Panc1 (cell line): ENCODE data around the gene RASL11A. TPM values are rescaled to one million over a fixed set of nuclear protein-coding genes. Genes with fewer than 3 reads are reported as not detected.

Source experiments
- ATAC-seq: fragments of 200-7000 bp; cut with Tn5 transposase; 2 replicates; pipeline ENCODE4 v1.9.1; 2020; ENCODE audit warnings: mild to moderate bottlenecking, moderate library complexity
- BruUV-seq: library from RNA; stranded (reverse); fragments of 400-500 nt; replicated peaks from 2 replicates; lab custom pipeline; 2021; lab: Mats Ljungman, UMichigan
- CTCF ChIA-PET: fragments of 300-600 bp; sonication (Branson Sonifier 250); formaldehyde crosslinking; loops from one replicate; lab custom pipeline; 2022; ENCODE audit warnings: antibody characterized with exemption; lab: Charles Lee
- POLR2A ChIA-PET: fragments of 300-600 bp; sonication (Branson Sonifier 250); formaldehyde crosslinking; loops from one replicate; lab custom pipeline; 2022; ENCODE audit warnings: antibody characterized with exemption; lab: Charles Lee
- DNase-seq: peaks from one replicate; pipeline ENCODE4 v3.0.0-alpha.2; 2010; ENCODE audit warnings: low read depth, low spot score
- H3K27ac ChIP-seq: 2 replicates; pipeline ENCODE4 v1.5.1; 2011; ENCODE audit warnings: mild to moderate bottlenecking, low read length, inconsistent platforms
- H3K27me3 ChIP-seq: fragments of 200-500 bp; sonication (Bioruptor generic); 2 replicates; pipeline ENCODE4 v1.6.0; 2014; ENCODE audit warnings: low read length, inconsistent platforms; ENCODE audit not compliant: control insufficient read depth, insufficient read depth
- H3K36me3 ChIP-seq: fragments of 200-500 bp; sonication (Bioruptor generic); 2 replicates; pipeline ENCODE4 v1.5.1; 2014; ENCODE audit warnings: inconsistent platforms, mild to moderate bottlenecking, low read length, moderate library complexity; ENCODE audit not compliant: control insufficient read depth, insufficient read depth
- H3K4me1 ChIP-seq: 2 replicates; pipeline ENCODE4 v1.5.1; 2011; ENCODE audit warnings: inconsistent platforms, mild to moderate bottlenecking, low read length, moderate library complexity; ENCODE audit not compliant: control insufficient read depth, insufficient read depth
- H3K4me3 ChIP-seq, 2 experiments: 2 replicates each; pipeline ENCODE4 v1.5.1; 2011 to 2012; ENCODE audit warnings: low read depth in 2 of 2, low read length in 2 of 2, mild to moderate bottlenecking in 2 of 2, inconsistent platforms in 1 of 2, moderate library complexity in 1 of 2
- H3K9me3 ChIP-seq: fragments of 200-500 bp; sonication (Bioruptor generic); 2 replicates; pipeline ENCODE4 v1.5.1; 2014; ENCODE audit warnings: low read depth, mild to moderate bottlenecking, inconsistent platforms, low read length, moderate library complexity; ENCODE audit not compliant: control insufficient read depth, insufficient read depth
- CTCF ChIP-seq: fragments of 450-650 bp; IDR thresholded peaks from 2 replicates; pipeline ENCODE4 v1.5.1; 2017; ENCODE audit warnings: mild to moderate bottlenecking
- POLR2AphosphoS5 ChIP-seq: IDR thresholded peaks from 2 replicates; pipeline ENCODE4 v1.6.1; 2012; ENCODE audit warnings: mild to moderate bottlenecking, low read depth, low read length, moderate library complexity
- REST ChIP-seq, 2 experiments: IDR thresholded peaks; 2 replicates each; pipeline ENCODE4 v1.6.1; 2011 to 2012; ENCODE audit warnings: low read depth in 2 of 2, control low read depth in 1 of 2, low read length in 1 of 2, mild to moderate bottlenecking in 1 of 2, moderate library complexity in 1 of 2; ENCODE audit not compliant: insufficient read depth in 1 of 2
- SIN3A ChIP-seq: IDR thresholded peaks from 2 replicates; pipeline ENCODE4 v1.6.1; 2012; ENCODE audit warnings: low read depth, mild to moderate bottlenecking, low read length, moderate library complexity, borderline replicate concordance; ENCODE audit not compliant: insufficient read depth
- TCF7L2 ChIP-seq: IDR thresholded peaks from 2 replicates; pipeline ENCODE4 v1.6.1; 2011; ENCODE audit warnings: mild to moderate bottlenecking, low read depth, low read length, inconsistent platforms
- in situ Hi-C: cut with HindIII; loops from 2 replicates; pipeline ENCODE4 v1.10.0; 2016; ENCODE audit warnings: low sequenced_read_pairs, low pct_unique_long_range_greater_than_20kb
- intact Hi-C: fragments of 100-400 bp; cut with micrococcal nuclease; formaldehyde crosslinking; loops from one replicate; pipeline ENCODE4 v1.10.0; 2022; ENCODE audit not compliant: unreplicated experiment
- total RNA-seq: library from RNA; stranded (reverse); gene quantifications from one replicate; pipeline ENCODE4 v1.2.1, GENCODE V29; 2021; ENCODE audit not compliant: unreplicated experiment

The RASL11A gene
- total RNA-seq, 1 experiment from 2014 or later: 136 TPM

GRCh38 chr13:27258637-27259386 lies 11.8 kb upstream of the RASL11A start:
- ATAC-seq (peak; percentile 39; the same call in 1 of the 2 replicates), DNase-seq (no peak)
- Histone ChIP-seq H3K36me3 (peaks cover 16% of the 10 kb centered on the region), H3K9me3 (no peaks in the 10 kb centered on the region), H3K27ac (peak overlapping the region; percentile 61), H3K4me1 (peaks cover 70% of the 10 kb centered on the region), H3K4me3 (no peak overlapping the region), H3K27me3 (no peaks in the 10 kb centered on the region)
- TF ChIP-seq POLR2AphosphoS5 (0 out of 2 replicates have a peak, but pooled peaks have one; percentile 44), TCF7L2 (no peak)
- BruUV-seq: no TSS peak
- POLR2A ChIA-PET: interaction anchor here (0.6 kb wide), 1 partner anchor 75 kb away, joined by 7 read pairs; no protein-coding TSS in a partner anchor
- intact Hi-C loops: no loop called here
- CTCF ChIA-PET: interaction anchor here (0.6 kb wide), 1 partner anchor 74 kb away, joined by 9 read pairs; no protein-coding TSS in a partner anchor
- in situ Hi-C loops: no loop called here

- peaks cover 70% of the 10 kb centered on the region for H3K4me1 ChIP-seq
- no peak for ATAC-seq
- TF ChIP-seq TCF7L2: no peak
- no peak for TF ChIP-seq SIN3A
- no peak for TF ChIP-seq REST (IDR thresholded peaks at IDR 0.05; ENCODE audit: insufficient read depth in 1 of 2, low read depth in 2 of 2, low read length in 1 of 2)
- no peak for TF ChIP-seq CTCF
- no peak for TF ChIP-seq POLR2AphosphoS5
- CTCF ChIA-PET: no interaction called here
- no peaks in the 10 kb centered on the region for H3K9me3 ChIP-seq
- H3K36me3 ChIP-seq: peaks cover 10% of the 10 kb centered on the region; the same call in 1 of the 2 replicates
- BruUV-seq: no TSS peak
- no peak overlapping the region for H3K4me3 ChIP-seq
- no peaks in the 10 kb centered on the region for H3K27me3 ChIP-seq
- in situ Hi-C loops: no loop called here
- peak overlapping the region; percentile 61 for H3K27ac ChIP-seq
- POLR2A ChIA-PET: no interaction called here
- no peak for DNase-seq
- intact Hi-C loops: no loop called here
Measured at GRCh38 chr13:27259831-27260230, 10.8 kb upstream of the RASL11A start.

- intact Hi-C loops: no loop called here
- no TSS peak for BruUV-seq
- Histone ChIP-seq H3K36me3 (peaks cover 3% of the 10 kb centered on the region; the same call in 1 of the 2 replicates), H3K4me3 (no peak overlapping the region), H3K9me3 (no peaks in the 10 kb centered on the region), H3K4me1 (peaks cover 65% of the 10 kb centered on the region), H3K27me3 (no peaks in the 10 kb centered on the region), H3K27ac (peak overlapping the region; percentile 61)
- in situ Hi-C loops: no loop called here
- DNase-seq (no peak), ATAC-seq (peak; percentile 31; the same call in 1 of the 2 replicates)
- POLR2A ChIA-PET: no interaction called here
- no peak for TF ChIP-seq CTCF
- peak; percentile 93 for TF ChIP-seq TCF7L2
- CTCF ChIA-PET: no interaction called here
Measured at GRCh38 chr13:27261396-27261795, 9.2 kb upstream of the RASL11A start.
